ENCODE data around the gene SEZ6. TPM values are rescaled to one million over a fixed set of nuclear protein-coding genes. Genes with fewer than 3 reads are reported as not detected.

SEZ6 gene
- total and polyA plus RNA-seq, 8 donors = under 0.01 to 21.4 (median 0.37) TPM; not detected in 2

DNA sequence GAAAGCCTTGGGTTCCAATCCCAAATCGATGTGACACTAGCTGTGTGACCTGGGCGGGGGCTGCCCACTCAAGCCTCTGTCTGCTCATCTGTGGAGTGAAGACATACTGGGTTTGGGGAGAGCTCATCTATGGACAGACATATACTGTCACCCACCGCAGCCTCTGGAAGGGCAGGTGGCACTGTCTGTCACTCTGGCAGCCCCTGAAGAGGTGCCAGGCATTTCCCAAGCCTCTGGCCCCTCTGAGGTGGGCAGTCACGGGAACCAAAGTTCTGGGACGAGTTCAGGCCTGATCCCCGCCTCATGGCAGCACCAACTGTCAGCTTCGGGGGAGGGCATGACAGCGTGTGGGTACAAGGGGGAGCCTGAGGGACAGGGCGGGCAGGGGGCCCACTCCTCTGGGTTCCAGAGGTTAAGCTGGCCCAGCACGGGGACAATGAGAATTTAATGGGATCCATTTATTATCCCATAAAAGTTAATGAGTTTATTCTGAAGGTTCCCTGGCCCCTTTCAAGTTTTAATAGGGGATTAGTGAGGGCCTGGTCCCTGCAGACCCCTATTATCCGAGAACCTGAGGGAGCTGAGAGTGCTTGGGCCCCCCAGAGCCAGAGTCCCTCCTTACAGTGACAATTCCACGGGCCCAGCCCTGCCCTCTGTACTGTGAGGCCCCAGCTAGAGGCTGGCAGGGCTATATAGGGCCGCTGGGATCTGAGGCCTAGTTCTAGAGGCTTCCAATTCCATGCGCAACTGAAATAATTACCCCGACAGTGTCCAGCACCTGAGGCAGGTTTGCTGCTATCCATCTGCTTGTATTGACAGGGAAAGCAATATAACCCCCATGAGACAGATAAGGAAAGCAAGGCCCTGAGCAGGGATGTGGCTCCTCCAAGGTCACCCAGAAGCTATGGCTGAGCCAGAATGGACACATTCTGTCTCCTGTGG lies 18.8 kb downstream of the SEZ6 start:
- no peak for DNase-seq
- H3K4me1 ChIP-seq = peaks cover 0 to 14% (median 6%) of the 10 kb centered on the region in 4 donors
- no peaks in the 10 kb centered on the region for H3K9me3 ChIP-seq
- 78 to 86% (median 82%) methylated on average over 14 to 15 of the region's 15 CpGs for WGBS, 5 donors
- intact Hi-C loops (cut with DNase I; ENCODE audit: low total_unique reads) = no loop called here
- peaks cover 0 to 53% (median 18%) of the 10 kb centered on the region in 3 donors for H3K27me3 ChIP-seq
- H3K4me3 ChIP-seq = no peak overlapping the region
- H3K36me3 ChIP-seq = no peaks in the 10 kb centered on the region
- TF ChIP-seq POLR2AphosphoS5 (IDR thresholded peaks at IDR 0.05) = no peak
- no peak for TF ChIP-seq CTCF (IDR thresholded peaks at IDR 0.05)
- no peak for TF ChIP-seq POLR2A (IDR thresholded peaks at IDR 0.05)
- no peak for TF ChIP-seq EP300 (IDR thresholded peaks at IDR 0.05)
- H3K27ac ChIP-seq = no peak overlapping the region

DNA sequence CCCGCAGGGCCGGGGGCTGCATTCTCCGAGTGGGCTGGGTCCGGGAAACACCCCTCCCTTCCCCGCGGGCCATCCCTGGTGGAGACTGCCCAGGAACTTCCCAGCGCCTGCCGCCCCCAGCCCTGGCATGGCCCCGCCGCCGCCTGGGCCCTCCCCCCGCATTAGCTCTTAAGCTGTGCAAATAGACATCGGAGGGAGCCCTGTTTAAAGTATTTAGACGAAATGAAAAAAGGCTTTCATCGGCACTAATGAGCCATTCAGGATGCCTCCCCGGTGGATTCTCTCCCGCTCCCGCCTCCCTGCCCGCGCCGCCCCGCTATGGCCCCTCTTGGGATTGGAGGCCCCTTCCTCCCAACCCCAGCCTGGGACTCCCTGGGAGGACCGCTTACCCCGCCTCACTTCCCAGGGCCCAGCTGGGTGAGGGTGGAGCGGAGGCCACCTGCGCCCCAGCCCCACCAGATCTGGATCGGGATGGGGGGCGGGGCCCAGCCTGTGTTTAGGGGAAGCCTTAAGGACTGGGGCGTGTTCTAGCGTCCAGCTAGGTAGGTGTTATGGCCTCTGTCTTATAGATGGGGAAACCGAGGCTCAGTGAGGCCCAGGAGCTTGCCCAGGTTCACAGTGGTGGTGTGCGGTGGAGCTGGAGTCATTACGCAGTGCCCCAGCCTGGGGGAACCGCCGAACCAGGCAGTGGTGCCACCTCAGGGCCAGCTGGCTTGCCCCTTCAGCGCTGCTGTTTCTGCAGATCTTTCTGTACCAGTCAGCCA lies 19.7 kb downstream of the SEZ6 start:
- H3K36me3 ChIP-seq = no peaks in the 10 kb centered on the region
- intact Hi-C loops (cut with DNase I; ENCODE audit: low total_unique reads) = no loop called here
- no peaks in the 10 kb centered on the region for H3K9me3 ChIP-seq
- peaks cover 0 to 53% (median 18%) of the 10 kb centered on the region in 3 donors for H3K27me3 ChIP-seq
- peaks cover 0 to 21% (median 6%) of the 10 kb centered on the region in 4 donors for H3K4me1 ChIP-seq
- WGBS, 5 donors = 22 to 31% (median 24%) methylated on average over 26 to 36 of the region's 36 CpGs
- no peak for TF ChIP-seq EP300 (IDR thresholded peaks at IDR 0.05)
- no peak overlapping the region for H3K4me3 ChIP-seq
- DNase-seq = peak in 1 of 2 donors; percentile 53
- no peak overlapping the region for H3K27ac ChIP-seq

GRCh38 chr17:28983286-28984230 lies 22.3 kb downstream of the SEZ6 start:
- WGBS, 5 donors = 47 to 69% (median 57%) methylated on average over 6 to 7 of the region's 7 CpGs
- H3K27ac ChIP-seq = peak overlapping the region in 3 of 5 donors; percentile 52 to 79 (median 62)
- intact Hi-C loops (cut with DNase I; ENCODE audit: low total_unique reads) = no loop called here
- no peak overlapping the region for H3K4me3 ChIP-seq
- H3K9me3 ChIP-seq = no peaks in the 10 kb centered on the region
- TF ChIP-seq POLR2AphosphoS5 (IDR thresholded peaks at IDR 0.05) (no peak), CTCF (IDR thresholded peaks at IDR 0.05) (no peak), EP300 (IDR thresholded peaks at IDR 0.05) (no peak), POLR2A (IDR thresholded peaks at IDR 0.05) (no peak)
- peaks cover 0 to 21% (median 6%) of the 10 kb centered on the region in 4 donors for H3K4me1 ChIP-seq
- H3K36me3 ChIP-seq = no peaks in the 10 kb centered on the region
- peaks cover 0 to 48% (median 18%) of the 10 kb centered on the region in 3 donors for H3K27me3 ChIP-seq
- peak in 1 of 2 donors; percentile 34 for DNase-seq

DNA sequence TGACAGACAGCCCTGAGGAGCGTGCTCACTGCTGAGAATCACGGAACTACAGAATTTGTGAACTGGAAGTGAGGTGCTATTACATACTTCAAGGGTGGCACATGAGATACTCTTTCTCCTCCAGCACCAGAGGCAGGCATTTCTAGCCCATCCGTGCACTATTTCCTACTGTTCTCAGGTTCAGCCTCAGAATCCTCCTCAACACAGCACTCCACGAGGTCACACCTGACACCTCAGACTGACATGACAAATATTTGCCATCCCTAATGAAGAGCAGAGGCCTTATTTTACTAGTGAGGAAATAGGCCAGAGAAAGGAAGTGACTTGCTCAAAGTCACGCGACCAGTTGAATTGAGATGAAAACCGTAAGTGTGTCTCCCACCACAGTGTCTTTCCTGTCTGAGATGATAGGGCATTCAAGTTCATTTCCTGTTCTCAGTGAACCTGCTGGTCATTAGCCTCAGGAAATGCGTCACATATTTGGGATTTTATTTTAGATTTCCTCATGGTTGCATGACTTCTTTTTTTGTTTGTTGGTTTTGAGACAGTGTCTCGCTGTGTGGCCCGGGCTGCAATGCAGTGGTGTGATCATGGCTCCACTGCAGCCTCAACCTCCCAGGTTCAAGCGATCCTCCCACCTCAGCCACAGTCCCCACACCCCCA lies 23.6 kb downstream of the SEZ6 start:
- H3K36me3 ChIP-seq = no peaks in the 10 kb centered on the region
- intact Hi-C loops (cut with DNase I; ENCODE audit: low total_unique reads) = no loop called here
- 66 to 71% (median 70%) methylated on average over 11 of the region's 11 CpGs for WGBS, 5 donors
- no peaks in the 10 kb centered on the region for H3K9me3 ChIP-seq
- H3K27me3 ChIP-seq = peaks cover 0 to 36% (median 18%) of the 10 kb centered on the region in 3 donors
- peak in 1 of 2 donors; percentile 71 for DNase-seq
- H3K27ac ChIP-seq = peak overlapping the region in 4 of 5 donors; percentile 60 to 79 (median 70)
- TF ChIP-seq EP300 (IDR thresholded peaks at IDR 0.05) = no peak
- no peak for TF ChIP-seq CTCF (IDR thresholded peaks at IDR 0.05)
- no peak for TF ChIP-seq POLR2A (IDR thresholded peaks at IDR 0.05)
- peak; percentile 10 to 42 (median 23) for TF ChIP-seq POLR2AphosphoS5 (IDR thresholded peaks at IDR 0.05)
- peaks cover 0 to 21% (median 6%) of the 10 kb centered on the region in 4 donors for H3K4me1 ChIP-seq
- H3K4me3 ChIP-seq = no peak overlapping the region

Data from stomach (tissue), 9 donors.